GM21619 (cell line): ENCODE results near the gene C5orf63.
"Not testable (repeated sequence)": the region's sequence is repeated elsewhere in the genome, so short reads cannot be mapped to it uniquely, and the experiment has no call there.

ENCODE experiments used
- ATAC-seq: cut with Tn5 transposase; IDR thresholded peaks from one replicate; pipeline ENCODE4 v1.9.1; 2021; ENCODE audit not compliant: unreplicated experiment

The C5orf63 gene

DNA sequence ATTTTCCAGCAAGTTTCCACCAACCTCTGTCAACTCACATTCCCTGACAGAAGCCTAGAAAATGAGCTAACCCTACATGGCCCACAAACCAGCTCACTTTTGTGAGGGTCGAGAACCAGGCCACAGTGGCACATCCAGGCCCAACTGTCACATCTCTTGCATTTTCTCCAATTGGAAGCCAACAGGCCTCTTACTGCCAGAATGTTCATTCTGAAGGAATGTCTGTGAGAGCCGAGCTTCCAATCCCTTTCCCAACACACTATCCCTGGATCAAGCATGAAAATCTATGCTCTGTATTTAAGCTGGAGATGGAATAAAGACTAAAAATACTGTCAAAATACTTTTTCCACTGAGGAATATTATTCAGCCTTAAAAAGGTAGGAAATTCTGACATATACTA is 62.9 kb downstream of the C5orf63 start:
- no peak for ATAC-seq

DNA sequence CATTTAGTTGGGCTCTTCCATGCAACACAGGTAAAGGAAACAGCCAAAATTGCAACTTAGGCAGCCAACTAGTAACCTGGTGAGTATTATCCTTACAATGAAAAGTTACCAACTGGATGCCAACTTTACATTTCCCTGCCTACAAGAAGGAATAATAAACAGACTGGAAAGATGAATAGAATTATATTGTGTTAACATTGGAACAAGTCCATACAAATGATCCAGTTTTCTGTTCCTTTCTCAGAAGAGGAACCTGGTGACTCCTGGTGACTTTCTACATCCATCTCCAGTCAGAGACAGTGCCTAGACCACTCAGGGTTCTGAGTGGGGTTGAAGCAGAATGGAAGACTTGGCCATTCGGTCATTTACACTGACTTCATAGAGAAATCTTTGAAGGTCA is 63.5 kb downstream of the C5orf63 start:
- no peak for ATAC-seq

DNA sequence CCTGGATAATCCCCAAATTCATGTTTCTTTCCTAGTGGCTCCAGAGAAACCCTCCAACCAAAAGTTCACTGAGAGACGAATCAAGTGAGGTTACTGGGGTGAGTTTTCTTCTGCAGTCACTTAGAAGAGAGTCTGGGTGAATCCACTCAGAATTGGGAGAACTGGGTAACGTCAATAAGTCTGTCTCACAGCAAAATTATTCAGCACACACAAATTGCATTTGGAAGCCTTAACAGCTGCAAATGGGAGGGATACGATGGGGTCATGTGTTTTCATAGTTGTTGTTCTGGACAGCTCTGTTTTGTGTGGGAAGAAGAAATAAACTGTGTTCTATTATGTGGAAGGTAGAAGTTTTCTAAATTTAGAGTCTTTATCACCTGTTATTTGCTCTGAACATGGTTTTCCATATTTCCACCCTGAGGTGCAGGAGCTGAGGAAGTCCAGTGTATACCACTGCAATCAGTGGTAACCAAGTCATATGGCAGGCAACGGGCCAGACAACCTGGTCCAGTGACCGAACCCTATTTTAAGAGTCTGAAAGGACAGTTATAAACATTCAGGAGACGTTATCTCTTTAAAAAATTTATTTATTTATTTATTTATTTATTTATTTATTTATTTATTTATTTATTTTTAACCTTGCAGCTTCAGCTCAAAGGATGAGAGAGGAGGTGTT is 64.9 kb downstream of the C5orf63 start:
- ATAC-seq: no peak

DNA sequence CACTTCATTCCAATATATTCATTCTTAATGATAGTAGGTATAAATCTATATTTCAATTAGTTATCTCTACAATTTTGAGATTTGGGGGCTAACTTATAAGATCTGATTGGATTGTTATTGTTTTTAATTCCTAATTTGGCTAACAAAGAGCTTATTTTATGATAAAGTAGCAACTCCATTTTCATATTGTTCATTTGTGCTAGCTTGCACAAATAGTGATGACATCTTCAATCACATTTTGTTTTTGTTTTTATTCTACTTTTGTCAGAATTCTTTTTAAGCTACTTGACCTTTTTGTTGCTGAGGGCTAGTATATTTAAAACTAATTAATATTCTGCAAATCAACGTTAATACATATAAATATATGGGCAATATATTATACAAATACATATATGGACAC is 65.8 kb downstream of the C5orf63 start:
- no peak for ATAC-seq

DNA sequence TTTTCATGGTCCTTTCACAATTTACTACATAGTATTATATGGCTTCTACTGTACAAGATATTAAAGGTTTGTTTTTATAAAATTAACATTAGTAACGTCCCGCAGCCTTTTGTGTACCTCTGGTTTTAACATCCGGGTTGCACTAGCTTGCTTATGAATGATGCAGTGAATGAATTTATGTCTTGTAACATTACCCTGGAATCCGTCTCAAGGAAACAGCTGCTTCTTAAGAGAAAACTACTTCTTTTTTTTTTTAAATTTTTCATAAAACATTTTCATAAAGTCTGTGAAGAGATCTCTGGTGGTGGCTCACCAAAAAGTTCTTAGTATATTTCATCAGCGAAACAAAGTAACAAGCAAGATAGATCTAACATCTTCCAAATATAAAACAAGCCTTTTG is 66.6 kb downstream of the C5orf63 start:
- no peak for ATAC-seq

DNA sequence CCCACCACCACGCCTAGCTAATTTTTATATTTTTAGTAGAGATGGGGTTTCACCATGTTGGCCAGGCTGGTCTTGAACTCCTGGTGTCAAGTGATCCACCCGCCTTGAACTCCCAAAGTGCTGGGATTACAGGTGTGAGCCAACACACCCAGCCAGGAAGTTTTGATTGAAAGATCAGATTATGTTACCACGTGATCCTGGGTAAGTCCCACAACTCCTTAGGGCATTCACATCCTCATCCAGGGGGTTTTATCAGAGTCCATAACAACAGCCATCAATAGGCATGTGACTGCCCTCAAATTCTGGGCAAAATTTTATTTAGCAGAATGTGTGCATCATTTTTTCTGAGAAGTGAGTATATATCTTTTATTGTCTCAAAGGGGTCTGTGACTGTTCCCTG is 68.0 kb downstream of the C5orf63 start:
- ATAC-seq: not testable (repeated sequence)

DNA sequence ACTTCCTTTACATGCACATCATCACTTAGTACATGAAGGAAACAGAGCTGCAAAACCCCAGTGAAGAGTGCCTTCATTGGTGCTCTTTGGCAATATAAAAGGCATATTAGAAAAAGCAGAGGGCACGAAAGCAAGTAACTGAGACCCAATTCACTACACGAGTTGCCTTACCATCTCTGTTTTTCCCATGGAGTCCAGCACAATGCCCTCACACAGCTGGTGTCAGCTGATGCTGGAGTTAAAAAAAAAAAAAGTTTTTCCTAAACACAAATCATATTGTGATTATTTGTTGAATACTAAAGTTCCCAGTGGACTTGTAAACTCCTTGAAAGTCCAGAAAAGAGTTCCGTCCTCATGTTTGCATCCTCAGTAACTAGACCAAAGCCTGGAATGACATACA is 68.6 kb downstream of the C5orf63 start:
- ATAC-seq: no peak

DNA sequence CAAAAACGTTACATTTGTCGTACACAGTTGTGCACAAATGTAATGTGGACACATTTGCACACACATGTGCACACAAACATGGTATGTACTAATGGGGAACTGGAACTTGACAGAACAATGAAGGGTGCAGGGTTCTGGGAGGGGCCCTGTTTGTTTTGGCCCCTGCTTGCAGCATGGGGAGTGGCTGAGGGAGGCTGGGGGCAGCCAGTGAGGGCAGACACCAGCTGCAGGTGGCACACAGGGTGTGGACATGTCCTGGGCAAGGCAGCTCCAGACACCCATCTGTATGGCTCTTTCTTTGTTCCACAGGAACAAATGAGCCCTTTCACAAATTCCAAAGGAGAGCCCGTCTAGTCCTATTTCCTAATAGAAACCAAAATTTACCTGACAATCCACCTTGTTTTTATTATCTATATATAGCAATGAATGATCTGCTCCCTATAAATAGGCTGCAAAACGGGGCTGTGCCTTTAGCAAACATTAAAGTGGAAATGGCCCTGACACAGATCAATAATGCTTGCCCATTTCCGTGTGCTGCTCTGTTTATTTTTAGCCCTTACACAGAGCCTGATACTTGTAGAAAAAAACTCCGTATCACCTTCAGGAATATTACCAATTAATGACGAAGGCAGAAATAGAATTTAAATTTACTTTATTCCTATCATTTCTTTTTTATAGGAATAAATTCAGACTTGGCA is 69.4 kb downstream of the C5orf63 start:
- ATAC-seq: no peak

DNA sequence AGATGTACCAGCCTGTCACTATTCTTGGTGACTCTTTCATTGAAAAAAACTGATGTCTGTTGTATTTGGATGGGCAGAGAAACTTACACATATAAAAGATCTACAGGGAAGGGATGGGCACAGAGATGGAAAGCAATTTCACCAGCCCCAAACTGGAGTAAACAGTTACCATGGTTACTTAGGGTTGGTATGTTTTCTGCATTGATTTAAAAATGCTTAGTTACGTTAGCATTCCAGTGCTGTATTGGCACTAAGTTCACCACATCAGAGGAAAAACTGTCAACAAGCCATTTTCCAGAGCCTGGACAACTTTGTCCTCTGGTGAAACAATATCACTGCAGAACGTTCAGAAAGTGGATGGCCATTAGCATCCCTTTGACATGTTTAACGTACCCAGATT is 70.9 kb downstream of the C5orf63 start:
- no peak for ATAC-seq

DNA sequence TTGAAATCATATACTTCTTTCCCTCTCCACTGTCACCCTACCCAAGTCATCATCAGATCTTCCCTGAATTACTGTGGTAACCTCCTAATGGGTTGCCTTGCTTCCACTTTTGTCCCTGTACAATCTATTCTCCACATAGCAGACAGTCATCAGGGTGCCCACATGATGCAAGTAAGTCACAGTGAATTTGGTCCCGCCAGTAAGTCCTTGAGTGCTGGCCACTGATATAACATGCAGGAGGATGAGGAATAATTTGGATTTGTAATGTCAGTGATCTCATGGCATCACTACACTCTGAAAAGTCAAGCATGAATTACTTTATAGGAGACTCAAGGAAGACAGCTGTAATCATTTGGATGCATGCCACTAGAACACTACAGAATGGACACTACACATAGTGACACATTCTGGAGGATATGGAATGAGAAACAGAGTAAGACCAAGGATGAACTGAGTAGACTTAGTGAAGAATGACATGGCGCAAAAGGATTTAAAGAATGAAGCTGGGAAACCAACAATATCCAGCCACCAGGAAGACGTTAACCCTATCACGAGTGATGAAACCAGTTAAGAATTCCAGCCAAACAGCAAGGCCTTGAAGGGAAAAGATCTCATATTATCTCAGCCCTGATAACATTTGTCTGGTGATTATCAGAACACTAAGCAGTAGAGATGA is 71.5 kb downstream of the C5orf63 start:
- ATAC-seq: no peak
